Measurements from ENCODE around the gene CCDC171. TPM values are rescaled to one million over a fixed set of nuclear protein-coding genes. Genes with fewer than 3 reads are reported as not detected.

Gene CCDC171
- polyA plus RNA-seq, 1 donor from 2014 or later = 9.1 TPM

- no peak overlapping the region for H3K27ac ChIP-seq (ENCODE audit: low read length)
- no peaks in the 10 kb centered on the region for H3F3A ChIP-seq (ENCODE audit: insufficient read depth, low read length, poor library complexity, severe bottlenecking)
- H3K36me3 ChIP-seq (ENCODE audit: insufficient read depth, low read length) = no peaks in the 10 kb centered on the region
- no peak for TF ChIP-seq TAF1 (IDR thresholded peaks at IDR 0.05; ENCODE audit: low read depth)
- TF ChIP-seq EZH2 (IDR thresholded peaks at IDR 0.05; ENCODE audit: borderline replicate concordance, insufficient read depth, low read length, poor library complexity, severe bottlenecking) = no peak
- TF ChIP-seq CTCF (IDR thresholded peaks at IDR 0.05; ENCODE audit: poor library complexity, severe bottlenecking) = no peak
- TF ChIP-seq MXI1 (conservative IDR thresholded peaks at IDR 0.05; ENCODE audit: poor library complexity, severe bottlenecking) = no peak
- no peak for TF ChIP-seq REST (IDR thresholded peaks at IDR 0.05; ENCODE audit: borderline replicate concordance)
- no peak for TF ChIP-seq EP300 (conservative IDR thresholded peaks at IDR 0.05; ENCODE audit: poor library complexity, severe bottlenecking)
- no peak for TF ChIP-seq POLR2AphosphoS5 (IDR thresholded peaks at IDR 0.05)
- no peaks in the 10 kb centered on the region for H3K27me3 ChIP-seq (ENCODE audit: insufficient read depth, low read depth, low read length)
- H3K9ac ChIP-seq (ENCODE audit: low read length) = no peak overlapping the region
- peaks cover 2% of the 10 kb centered on the region for H3K9me3 ChIP-seq (ENCODE audit: low read length)
- no peaks in the 10 kb centered on the region for H4K20me1 ChIP-seq (ENCODE audit: insufficient read depth)
- no peaks in the 10 kb centered on the region for H3K9me2 ChIP-seq (ENCODE audit: insufficient read depth, low read length)
- no peak overlapping the region for H2AFZ ChIP-seq (ENCODE audit: low read depth, low read length)
- no peaks in the 10 kb centered on the region for H3K79me2 ChIP-seq (replicated peaks; ENCODE audit: insufficient read depth, low read length)
- no peak overlapping the region for H3K4me2 ChIP-seq (ENCODE audit: low read length)
- no peak overlapping the region for H3K4me3 ChIP-seq (ENCODE audit: low read length)
Observed at GRCh38 chr9:15867334-15867733, 314.5 kb downstream of the CCDC171 start.

DNA sequence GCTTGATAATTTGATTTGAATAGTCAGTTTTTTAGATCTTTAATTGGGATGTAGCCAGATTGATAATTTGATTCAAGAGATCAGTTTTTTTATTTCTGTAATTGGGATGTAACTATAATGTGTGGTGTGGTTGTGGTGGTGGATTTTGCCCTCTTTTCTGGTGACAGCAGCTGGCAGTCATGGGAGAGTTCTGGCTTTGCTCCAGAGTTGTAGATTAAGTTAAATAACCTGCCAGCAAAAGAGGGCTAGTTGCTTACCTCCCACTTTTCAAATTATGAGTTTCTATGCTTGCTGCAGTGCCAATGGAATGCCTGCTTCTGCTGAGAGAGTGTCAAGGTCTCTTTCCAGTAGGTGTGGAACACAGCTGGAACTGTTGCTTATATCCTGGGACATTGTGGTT is 315.1 kb downstream of the CCDC171 start:
- no peak overlapping the region for H3K4me3 ChIP-seq (ENCODE audit: low read length)
- H3K79me2 ChIP-seq (replicated peaks; ENCODE audit: insufficient read depth, low read length) = no peaks in the 10 kb centered on the region
- no peaks in the 10 kb centered on the region for H4K20me1 ChIP-seq (ENCODE audit: insufficient read depth)
- H3K27ac ChIP-seq (ENCODE audit: low read length) = no peak overlapping the region
- H3K36me3 ChIP-seq (ENCODE audit: insufficient read depth, low read length) = no peaks in the 10 kb centered on the region
- no peak overlapping the region for H3K9ac ChIP-seq (ENCODE audit: low read length)
- no peaks in the 10 kb centered on the region for H3K9me2 ChIP-seq (ENCODE audit: insufficient read depth, low read length)
- H3K4me2 ChIP-seq (ENCODE audit: low read length) = no peak overlapping the region
- H2AFZ ChIP-seq (ENCODE audit: low read depth, low read length) = no peak overlapping the region
- no peak for TF ChIP-seq CTCF (IDR thresholded peaks at IDR 0.05; ENCODE audit: poor library complexity, severe bottlenecking)
- no peak for TF ChIP-seq MXI1 (conservative IDR thresholded peaks at IDR 0.05; ENCODE audit: poor library complexity, severe bottlenecking)
- no peak for TF ChIP-seq EZH2 (IDR thresholded peaks at IDR 0.05; ENCODE audit: borderline replicate concordance, insufficient read depth, low read length, poor library complexity, severe bottlenecking)
- H3K27me3 ChIP-seq (ENCODE audit: insufficient read depth, low read depth, low read length) = no peaks in the 10 kb centered on the region
- no peaks in the 10 kb centered on the region for H3F3A ChIP-seq (ENCODE audit: insufficient read depth, low read length, poor library complexity, severe bottlenecking)
- H3K9me3 ChIP-seq (ENCODE audit: low read length) = no peaks in the 10 kb centered on the region
